B cell (primary cell): Measurements from ENCODE around the gene PDGFRA.

Experiments
- CTCF ChIP-seq: fragments of 200-600 bp; IDR thresholded peaks from one replicate; pipeline ENCODE4 v1.8.0; 2022; ENCODE audit warnings: antibody characterized with exemption, mild to moderate bottlenecking
- EZH2 ChIP-seq: IDR thresholded peaks from 2 replicates; pipeline ENCODE4 v1.6.1; 2012; ENCODE audit warnings: borderline replicate concordance, low read depth, mild to moderate bottlenecking, moderate library complexity, low read length; ENCODE audit not compliant: insufficient read depth, poor library complexity, severe bottlenecking

- TF ChIP-seq CTCF (peak; percentile 77), EZH2 (no peak)
These were observed 4.2 kb downstream of the PDGFRA start for GRCh38 chr4:54233277-54233696.
